ENCODE data around the gene SLC66A2.

SLC66A2 gene

DNA sequence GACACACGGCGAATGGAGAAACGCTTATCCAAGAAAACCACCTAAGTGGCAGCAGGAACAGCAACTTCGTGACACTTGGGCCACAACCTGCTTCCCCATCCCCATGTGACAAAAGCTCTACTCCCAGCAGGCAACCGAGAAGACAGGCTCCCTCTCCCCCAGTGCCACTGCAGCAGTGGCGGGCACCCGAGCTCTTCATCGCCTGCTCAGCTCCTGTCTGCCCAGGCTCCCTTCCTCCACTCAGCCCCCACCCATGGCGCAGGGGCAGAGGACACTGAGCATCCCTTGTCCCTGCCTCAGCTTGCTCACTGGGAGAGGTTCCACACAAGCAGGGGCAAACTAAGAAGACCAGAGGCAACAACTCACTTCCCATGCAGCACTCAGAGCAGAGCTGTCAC lies 22.9 kb downstream of the SLC66A2 start:
- Histone ChIP-seq H3K9me3 (ENCODE audit: control extremely low read depth in 1 of 5, control insufficient read depth in 4 of 5, insufficient read depth in 2 of 5, low read depth in 1 of 5, low read length in 4 of 5) (peaks cover 4 to 64% (median 37%) of the 10 kb centered on the region in 5 experiments), H3K27ac (ENCODE audit: insufficient read depth in 1 of 2, low read depth in 1 of 2, low read length in 2 of 2, poor library complexity in 1 of 2, severe bottlenecking in 2 of 2) (no peak overlapping the region), H3K36me3 (ENCODE audit: control insufficient read depth in 4 of 4, insufficient read depth in 4 of 4, low read length in 3 of 4) (peaks cover 18 to 80% (median 56%) of the 10 kb centered on the region in 4 experiments), H3K27me3 (replicated peaks in 2 of 5; ENCODE audit: control insufficient read depth in 4 of 5, insufficient read depth in 5 of 5, low read length in 4 of 5) (no peaks in the 10 kb centered on the region), H3K4me3 (ENCODE audit: control insufficient read depth in 1 of 7, extremely low read depth in 1 of 7, insufficient read depth in 4 of 7, low read depth in 2 of 7, low read length in 6 of 7) (no peak overlapping the region), H3K4me1 (ENCODE audit: control extremely low read depth in 1 of 4, control insufficient read depth in 4 of 4, insufficient read depth in 4 of 4, low read length in 3 of 4) (no peaks in the 10 kb centered on the region)
- CTCF ChIA-PET: interaction anchor here (1.2 kb wide), 1 partner anchor 11 kb away, joined by 5 read pairs; no protein-coding TSS in a partner anchor
- POLR2A ChIA-PET: no interaction called here
- no peak for DNase-seq
- WGBS (ENCODE audit: insufficient coverage): 100% methylated on average over 5 of the region's 9 CpGs

DNA sequence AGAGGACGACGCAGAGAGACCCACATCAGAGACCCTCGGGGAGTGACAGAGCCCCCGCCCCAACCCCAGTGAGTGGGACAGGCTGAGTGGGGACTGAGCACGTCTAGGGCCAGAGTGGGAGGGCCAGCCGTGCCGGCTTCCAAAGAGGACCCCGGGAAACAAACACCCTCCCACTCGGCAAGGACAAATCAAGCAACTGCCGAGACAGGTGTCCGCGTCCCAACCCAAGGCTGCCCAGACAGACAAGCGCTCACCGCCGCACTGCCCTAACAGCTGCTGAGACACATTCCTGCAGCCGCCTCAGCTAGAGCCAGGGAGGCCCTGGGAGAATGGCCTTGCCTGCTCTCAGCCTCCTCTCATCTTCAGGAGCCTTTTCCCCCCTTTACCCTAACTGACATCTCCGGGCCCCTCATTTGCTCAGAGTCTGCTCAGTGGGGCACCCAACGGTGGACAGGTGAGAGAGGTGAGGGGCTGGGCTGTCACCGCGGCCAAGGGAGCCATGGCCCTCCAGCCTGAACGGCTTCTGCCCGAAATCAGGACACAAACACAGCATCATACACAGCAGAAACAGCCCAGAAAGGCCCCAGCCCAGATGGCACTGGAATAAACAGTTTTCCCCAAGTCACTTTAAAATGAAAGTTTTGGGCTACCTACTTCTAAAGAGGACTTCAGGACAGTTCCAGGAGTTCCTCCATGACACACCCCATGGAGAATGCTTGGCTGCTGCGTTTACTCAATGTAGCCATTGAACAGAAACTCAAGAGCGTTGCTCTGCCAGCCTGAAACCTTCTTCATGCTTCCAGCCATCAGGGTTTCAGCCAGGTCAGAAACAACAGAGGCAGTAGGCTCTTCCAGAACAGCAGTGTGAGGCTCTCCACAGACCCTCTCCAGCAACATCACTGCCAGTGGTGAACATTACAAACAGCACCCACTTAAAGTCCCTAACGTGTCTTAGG lies 23.6 kb downstream of the SLC66A2 start:
- 97% methylated on average over 20 of the region's 25 CpGs for WGBS (ENCODE audit: insufficient coverage)
- POLR2A ChIA-PET: no interaction called here
- CTCF ChIA-PET: interaction anchor here (1.4 kb wide), 1 partner anchor 11 kb away, joined by 3 read pairs; no protein-coding TSS in a partner anchor

DNA sequence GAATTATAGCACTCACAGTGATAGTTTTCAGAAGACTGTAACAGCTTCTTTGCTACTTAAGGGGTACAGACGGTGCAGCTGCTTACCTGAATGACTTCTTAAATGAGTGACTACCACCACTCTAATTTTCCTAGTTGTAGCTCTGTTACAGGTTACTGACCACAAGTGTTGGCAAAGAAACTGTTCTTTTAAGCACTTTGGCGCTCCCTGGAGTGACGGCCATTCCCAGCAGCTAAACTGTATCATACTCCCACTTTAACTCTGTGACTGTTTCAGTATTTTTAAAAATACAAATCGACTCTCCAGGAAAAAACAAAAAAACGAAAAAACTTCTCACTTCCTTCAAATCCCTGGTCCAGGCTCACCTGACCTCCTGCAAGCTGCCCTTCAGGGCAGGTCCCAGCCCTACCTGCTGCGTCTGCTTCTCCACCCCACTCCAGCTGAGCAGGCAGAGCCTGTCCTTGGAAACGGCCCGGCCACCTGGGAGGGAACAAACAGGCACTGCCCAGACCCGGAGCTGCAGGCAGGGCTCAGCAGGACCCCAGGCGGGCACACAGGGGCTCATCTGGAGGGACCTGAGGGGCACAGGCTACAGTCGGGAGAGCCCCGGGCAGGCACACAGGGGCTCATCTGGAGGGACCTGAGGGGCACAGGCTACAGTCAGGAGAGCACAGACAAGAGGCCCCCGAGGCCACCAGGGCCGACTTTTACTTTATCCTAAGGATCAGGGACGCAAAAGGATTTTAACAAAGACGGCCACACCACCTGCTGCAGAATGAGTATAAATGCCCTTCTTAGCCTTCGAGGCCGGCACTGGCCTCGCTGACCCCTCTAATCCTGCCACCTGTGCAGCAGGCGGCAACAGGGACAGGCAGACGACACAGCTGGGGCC lies 24.5 kb downstream of the SLC66A2 start:
- Histone ChIP-seq H3K36me3 (ENCODE audit: control insufficient read depth in 4 of 4, insufficient read depth in 4 of 4, low read length in 3 of 4) (peaks cover 18 to 79% (median 62%) of the 10 kb centered on the region in 4 experiments), H3K9me3 (ENCODE audit: control extremely low read depth in 1 of 5, control insufficient read depth in 4 of 5, insufficient read depth in 2 of 5, low read depth in 1 of 5, low read length in 4 of 5) (peaks cover 2 to 53% (median 37%) of the 10 kb centered on the region in 5 experiments), H3K4me1 (ENCODE audit: control extremely low read depth in 1 of 4, control insufficient read depth in 4 of 4, insufficient read depth in 4 of 4, low read length in 3 of 4) (no peaks in the 10 kb centered on the region), H3K27me3 (replicated peaks in 2 of 5; ENCODE audit: control insufficient read depth in 4 of 5, insufficient read depth in 5 of 5, low read length in 4 of 5) (no peaks in the 10 kb centered on the region), H3K27ac (ENCODE audit: insufficient read depth in 1 of 2, low read depth in 1 of 2, low read length in 2 of 2, poor library complexity in 1 of 2, severe bottlenecking in 2 of 2) (no peak overlapping the region), H3K4me3 (ENCODE audit: control insufficient read depth in 1 of 7, extremely low read depth in 1 of 7, insufficient read depth in 4 of 7, low read depth in 2 of 7, low read length in 6 of 7) (no peak overlapping the region)
- no peak for DNase-seq
- POLR2A ChIA-PET: interaction anchor here (1.0 kb wide), 1 partner anchor 10 kb away, joined by 3 read pairs; no protein-coding TSS in a partner anchor
- CTCF ChIA-PET: interaction anchor here (0.6 to 1.4 kb wide), 2 partner anchors 10 to 12 kb away, joined by 3 read pairs; no protein-coding TSS in a partner anchor
- 98% methylated on average over 19 of the region's 21 CpGs for WGBS (ENCODE audit: insufficient coverage)

More for the DNA sequence above, 23.6 kb downstream of the SLC66A2 start:
- DNase-seq: no peak
- Histone ChIP-seq H3K36me3 (ENCODE audit: control insufficient read depth in 4 of 4, insufficient read depth in 4 of 4, low read length in 3 of 4) (peaks cover 21 to 75% (median 58%) of the 10 kb centered on the region in 4 experiments), H3K9me3 (ENCODE audit: control extremely low read depth in 1 of 5, control insufficient read depth in 4 of 5, insufficient read depth in 2 of 5, low read depth in 1 of 5, low read length in 4 of 5) (peaks cover 3 to 58% (median 37%) of the 10 kb centered on the region in 5 experiments), H3K4me3 (ENCODE audit: control insufficient read depth in 1 of 7, extremely low read depth in 1 of 7, insufficient read depth in 4 of 7, low read depth in 2 of 7, low read length in 6 of 7) (no peak overlapping the region), H3K27ac (ENCODE audit: insufficient read depth in 1 of 2, low read depth in 1 of 2, low read length in 2 of 2, poor library complexity in 1 of 2, severe bottlenecking in 2 of 2) (no peak overlapping the region), H3K27me3 (replicated peaks in 2 of 5; ENCODE audit: control insufficient read depth in 4 of 5, insufficient read depth in 5 of 5, low read length in 4 of 5) (no peaks in the 10 kb centered on the region), H3K4me1 (ENCODE audit: control extremely low read depth in 1 of 4, control insufficient read depth in 4 of 4, insufficient read depth in 4 of 4, low read length in 3 of 4) (no peaks in the 10 kb centered on the region)

DNA sequence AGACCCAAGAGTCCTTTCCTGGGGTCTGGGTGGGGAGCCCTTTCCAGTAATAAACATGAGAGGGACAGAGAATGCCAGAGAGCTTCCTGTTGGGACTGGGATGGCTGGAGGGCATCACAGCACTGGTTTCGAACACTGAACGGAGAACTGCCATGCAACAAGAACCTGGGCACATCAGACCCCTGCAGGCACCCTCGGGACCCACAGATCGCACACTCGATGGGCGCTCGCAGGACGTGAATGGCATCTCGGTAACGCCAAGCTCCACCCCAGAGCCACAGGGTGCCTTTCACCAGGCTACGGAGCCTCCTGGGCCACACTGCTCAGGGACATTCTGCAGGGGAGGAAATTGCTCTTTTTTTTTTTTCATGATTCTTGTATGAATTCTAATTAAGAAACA lies 25.1 kb downstream of the SLC66A2 start:
- H3K36me3 ChIP-seq (ENCODE audit: control insufficient read depth in 4 of 4, insufficient read depth in 4 of 4, low read length in 3 of 4): peaks cover 18 to 78% (median 60%) of the 10 kb centered on the region in 4 experiments
- H3K27me3 ChIP-seq (replicated peaks in 2 of 5; ENCODE audit: control insufficient read depth in 4 of 5, insufficient read depth in 5 of 5, low read length in 4 of 5): no peaks in the 10 kb centered on the region
- no peak for DNase-seq
- CTCF ChIA-PET: interaction anchor here (0.6 to 1.4 kb wide), 2 partner anchors 9 to 13 kb away, joined by 3 read pairs; no protein-coding TSS in a partner anchor
- over 99% methylated on average over 11 of the region's 11 CpGs for WGBS (ENCODE audit: insufficient coverage)
- no peak overlapping the region for H3K4me3 ChIP-seq (ENCODE audit: control insufficient read depth in 1 of 7, extremely low read depth in 1 of 7, insufficient read depth in 4 of 7, low read depth in 2 of 7, low read length in 6 of 7)
- H3K4me1 ChIP-seq (ENCODE audit: control extremely low read depth in 1 of 4, control insufficient read depth in 4 of 4, insufficient read depth in 4 of 4, low read length in 3 of 4): no peaks in the 10 kb centered on the region
- no peak overlapping the region for H3K27ac ChIP-seq (ENCODE audit: insufficient read depth in 1 of 2, low read depth in 1 of 2, low read length in 2 of 2, poor library complexity in 1 of 2, severe bottlenecking in 2 of 2)
- POLR2A ChIA-PET: interaction anchor here (1.0 kb wide), 1 partner anchor 10 kb away, joined by 3 read pairs; no protein-coding TSS in a partner anchor
- peaks cover under 1 to 49% (median 32%) of the 10 kb centered on the region in 5 experiments for H3K9me3 ChIP-seq (ENCODE audit: control extremely low read depth in 1 of 5, control insufficient read depth in 4 of 5, insufficient read depth in 2 of 5, low read depth in 1 of 5, low read length in 4 of 5)

DNA sequence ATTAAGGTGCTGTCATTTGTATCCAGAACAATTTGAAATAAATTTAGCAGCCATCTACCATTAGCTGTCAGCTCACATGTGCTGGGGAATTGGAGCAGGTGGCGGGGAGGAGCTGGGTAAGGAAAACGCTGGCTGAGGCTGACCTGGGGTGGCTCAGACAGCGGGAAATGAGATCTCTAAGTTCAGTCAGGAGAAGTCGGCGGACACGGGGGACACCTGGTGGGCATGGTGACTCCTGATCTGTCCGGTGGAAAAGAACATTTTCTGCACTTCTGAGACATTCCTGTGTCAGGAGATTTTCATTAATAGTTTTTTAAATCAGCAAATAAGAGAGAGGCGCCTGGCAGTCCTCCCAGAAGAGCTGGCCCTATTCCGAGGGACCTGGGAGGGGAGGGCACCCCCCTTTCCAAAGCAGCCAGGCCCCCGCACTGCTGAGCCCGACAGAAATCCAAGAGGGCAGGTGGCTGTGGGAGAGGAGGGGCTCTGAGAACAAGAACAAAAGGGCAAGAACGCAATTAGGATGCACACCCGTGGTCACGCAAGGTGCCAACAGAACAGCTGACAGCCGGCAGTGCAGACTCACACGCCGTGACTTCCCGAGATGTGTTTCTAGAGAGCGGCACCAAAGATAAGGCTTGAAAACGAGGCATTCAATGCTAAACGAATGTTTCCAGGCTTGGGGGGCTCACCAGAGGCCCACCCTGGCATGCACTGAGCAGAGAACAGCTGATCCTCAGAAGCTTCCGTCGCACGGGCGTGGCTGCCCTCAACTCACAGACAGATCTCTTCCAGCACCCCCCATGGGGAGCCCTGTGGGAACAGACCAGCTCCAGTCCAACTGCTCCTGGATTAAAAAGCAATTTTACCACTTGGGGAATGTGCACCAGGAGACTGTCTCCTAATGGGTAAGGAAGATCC lies 26.4 kb downstream of the SLC66A2 start:
- no peaks in the 10 kb centered on the region for H3K4me1 ChIP-seq (ENCODE audit: control extremely low read depth in 1 of 4, control insufficient read depth in 4 of 4, insufficient read depth in 4 of 4, low read length in 3 of 4)
- H3K36me3 ChIP-seq (ENCODE audit: control insufficient read depth in 4 of 4, insufficient read depth in 4 of 4, low read length in 3 of 4): peaks cover 18 to 70% (median 56%) of the 10 kb centered on the region in 4 experiments
- H3K9me3 ChIP-seq (ENCODE audit: control extremely low read depth in 1 of 5, control insufficient read depth in 4 of 5, insufficient read depth in 2 of 5, low read depth in 1 of 5, low read length in 4 of 5): peaks cover 0 to 46% (median 22%) of the 10 kb centered on the region in 5 experiments
- POLR2A ChIA-PET: no interaction called here
- no peak overlapping the region for H3K4me3 ChIP-seq (ENCODE audit: control insufficient read depth in 1 of 7, extremely low read depth in 1 of 7, insufficient read depth in 4 of 7, low read depth in 2 of 7, low read length in 6 of 7)
- DNase-seq: no peak
- CTCF ChIA-PET: interaction anchor here (0.7 kb wide), 2 partner anchors 8 to 12 kb away, joined by 3 read pairs; no protein-coding TSS in a partner anchor
- WGBS (ENCODE audit: insufficient coverage): 98% methylated on average over 21 of the region's 25 CpGs
- H3K27me3 ChIP-seq (replicated peaks in 2 of 5; ENCODE audit: control insufficient read depth in 4 of 5, insufficient read depth in 5 of 5, low read length in 4 of 5): no peaks in the 10 kb centered on the region
- H3K27ac ChIP-seq (ENCODE audit: insufficient read depth in 1 of 2, low read depth in 1 of 2, low read length in 2 of 2, poor library complexity in 1 of 2, severe bottlenecking in 2 of 2): no peak overlapping the region

Data from common myeloid progenitor, CD34-positive (primary cell).